Left lung (tissue), 10 donors: Measurements from ENCODE around the gene SLC44A5. TPM values are rescaled to one million over a fixed set of nuclear protein-coding genes. Genes with fewer than 3 reads are reported as not detected.

Experiments used
- ATAC-seq: fragments of 200-7000 bp; cut with Tn5 transposase; one replicate; pipeline ENCODE4 v1.9.1; 2020; ENCODE audit warnings: moderate library complexity
- DNase-seq, 4 donors: peaks; one replicate each; pipeline ENCODE4 v3.0.0-alpha.2; 2013 to 2020
- H3K27ac ChIP-seq, 2 donors: fragments of 200-600 bp; sonication (generic) in 1 of 2; one replicate each; pipeline versions ENCODE4 v1.5.0 to v1.8.0; 2020 to 2021
- H3K27me3 ChIP-seq, 2 donors: fragments of 200-600 bp; sonication (generic) in 1 of 2; one replicate each; pipeline versions ENCODE4 v1.5.0 to v1.8.0; 2020 to 2021
- H3K36me3 ChIP-seq, 2 donors: fragments of 200-600 bp; sonication (generic) in 1 of 2; one replicate each; pipeline versions ENCODE4 v1.5.0 to v1.8.0; 2020 to 2021
- H3K4me1 ChIP-seq, 2 donors: fragments of 200-600 bp; one replicate each; pipeline ENCODE4 v1.8.0; 2021
- H3K4me3 ChIP-seq, 2 donors: fragments of 200-600 bp; sonication (generic) in 1 of 2; one replicate each; pipeline versions ENCODE4 v1.5.0 to v1.8.0; 2020 to 2021; ENCODE audit warnings: mild to moderate bottlenecking in 1 of 2
- H3K9me3 ChIP-seq, 2 donors: fragments of 200-600 bp; sonication (generic) in 1 of 2; one replicate each; pipeline versions ENCODE4 v1.5.0 to v1.8.0; 2020 to 2021
- intact Hi-C, 2 donors: fragments of 100-400 bp; cut with DNase I; formaldehyde crosslinking; loops; one replicate each; pipeline versions ENCODE4 v1.11.2 to v1.14.2; 2022
- polyA plus RNA-seq, 6 donors: library from polyadenylated mRNA; unstranded; fragments of 120-200 nt; gene quantifications; one replicate each; pipeline ENCODE4 v1.2.1, GENCODE V29; 2013; ENCODE audit not compliant: insufficient read length in 6 of 6
- total RNA-seq, 2 donors: library from RNA; stranded (reverse); fragmentation: NEBNext Ultra II Directional; extraction: Animal tissue kit (Norgen Biotek cat#: 25700); gene quantifications; one replicate each; pipeline ENCODE4 v1.2.1, GENCODE V29; 2021
- TF ChIP-seq, protein P1 (sequence below), 2 donors: fragments of 200-600 bp; sonication (generic) in 1 of 2; IDR thresholded peaks; one replicate each; pipeline versions ENCODE4 v1.5.0 to v1.8.0; 2021; ENCODE audit warnings: antibody characterized with exemption in 2 of 2
- donor health status: DM: no; HTN: yes; CAD: no.
- donor health status: DM: no; HTN: no; CAD: no.

SLC44A5 gene
- total and polyA plus RNA-seq, 8 donors = 0.09 to 6.4 (median 2.7) TPM

DNA sequence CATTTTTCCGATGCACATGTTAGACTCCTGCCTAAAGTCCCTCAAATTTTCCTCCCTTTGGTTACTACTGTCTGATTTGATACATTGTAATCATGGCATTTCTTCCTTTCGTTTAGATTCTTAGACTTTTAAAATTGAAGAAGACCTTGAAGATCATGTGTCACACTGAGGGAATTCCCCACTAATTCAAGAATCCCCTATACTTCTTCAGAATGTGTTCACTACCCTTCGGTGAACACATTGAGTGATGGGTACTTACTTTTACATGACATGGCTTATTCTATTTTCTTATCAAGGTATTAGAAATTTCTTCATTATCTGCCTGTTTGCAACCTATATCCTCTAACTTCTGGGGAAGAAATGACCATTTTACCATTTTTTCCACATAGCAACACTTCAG, 390.8 kb downstream of the SLC44A5 start:
- no peak overlapping the region for H3K4me3 ChIP-seq
- H3K27ac ChIP-seq = no peak overlapping the region
- no peaks in the 10 kb centered on the region for H3K9me3 ChIP-seq
- DNase-seq = no peak
- TF ChIP-seq, protein P1, sequence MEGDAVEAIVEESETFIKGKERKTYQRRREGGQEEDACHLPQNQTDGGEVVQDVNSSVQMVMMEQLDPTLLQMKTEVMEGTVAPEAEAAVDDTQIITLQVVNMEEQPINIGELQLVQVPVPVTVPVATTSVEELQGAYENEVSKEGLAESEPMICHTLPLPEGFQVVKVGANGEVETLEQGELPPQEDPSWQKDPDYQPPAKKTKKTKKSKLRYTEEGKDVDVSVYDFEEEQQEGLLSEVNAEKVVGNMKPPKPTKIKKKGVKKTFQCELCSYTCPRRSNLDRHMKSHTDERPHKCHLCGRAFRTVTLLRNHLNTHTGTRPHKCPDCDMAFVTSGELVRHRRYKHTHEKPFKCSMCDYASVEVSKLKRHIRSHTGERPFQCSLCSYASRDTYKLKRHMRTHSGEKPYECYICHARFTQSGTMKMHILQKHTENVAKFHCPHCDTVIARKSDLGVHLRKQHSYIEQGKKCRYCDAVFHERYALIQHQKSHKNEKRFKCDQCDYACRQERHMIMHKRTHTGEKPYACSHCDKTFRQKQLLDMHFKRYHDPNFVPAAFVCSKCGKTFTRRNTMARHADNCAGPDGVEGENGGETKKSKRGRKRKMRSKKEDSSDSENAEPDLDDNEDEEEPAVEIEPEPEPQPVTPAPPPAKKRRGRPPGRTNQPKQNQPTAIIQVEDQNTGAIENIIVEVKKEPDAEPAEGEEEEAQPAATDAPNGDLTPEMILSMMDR (IDR thresholded peaks at IDR 0.05) = no peak
- no peaks in the 10 kb centered on the region for H3K27me3 ChIP-seq
- H3K4me1 ChIP-seq = no peaks in the 10 kb centered on the region
- intact Hi-C loops = no loop called here
- no peaks in the 10 kb centered on the region for H3K36me3 ChIP-seq
- no peak for ATAC-seq

DNA sequence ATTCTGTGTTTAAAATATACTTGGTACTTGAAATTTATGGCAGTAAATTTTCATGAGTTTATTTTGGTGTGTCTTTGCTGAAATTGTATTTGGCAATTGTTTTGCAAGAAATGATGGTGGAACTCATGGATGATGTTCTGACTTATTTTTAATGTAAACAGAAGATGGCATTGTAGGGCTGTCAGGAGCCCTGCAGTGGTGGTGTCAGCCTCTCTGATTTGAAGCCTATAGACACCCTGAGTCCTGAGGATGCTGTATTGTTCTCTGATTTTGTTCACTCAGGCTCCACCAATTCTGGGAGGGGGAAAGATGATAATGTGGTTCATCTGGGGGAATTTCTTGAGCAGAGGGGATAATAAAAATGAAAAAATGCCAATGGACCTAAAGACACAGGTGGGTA, 396.9 kb downstream of the SLC44A5 start:
- no peaks in the 10 kb centered on the region for H3K4me1 ChIP-seq
- intact Hi-C loops = no loop called here
- H3K36me3 ChIP-seq = no peaks in the 10 kb centered on the region
- ATAC-seq (no peak), DNase-seq (no peak)
- no peaks in the 10 kb centered on the region for H3K27me3 ChIP-seq
- TF ChIP-seq, protein P1 (IDR thresholded peaks at IDR 0.05) = no peak
- H3K27ac ChIP-seq = no peak overlapping the region
- no peak overlapping the region for H3K4me3 ChIP-seq
- H3K9me3 ChIP-seq = no peaks in the 10 kb centered on the region

DNA sequence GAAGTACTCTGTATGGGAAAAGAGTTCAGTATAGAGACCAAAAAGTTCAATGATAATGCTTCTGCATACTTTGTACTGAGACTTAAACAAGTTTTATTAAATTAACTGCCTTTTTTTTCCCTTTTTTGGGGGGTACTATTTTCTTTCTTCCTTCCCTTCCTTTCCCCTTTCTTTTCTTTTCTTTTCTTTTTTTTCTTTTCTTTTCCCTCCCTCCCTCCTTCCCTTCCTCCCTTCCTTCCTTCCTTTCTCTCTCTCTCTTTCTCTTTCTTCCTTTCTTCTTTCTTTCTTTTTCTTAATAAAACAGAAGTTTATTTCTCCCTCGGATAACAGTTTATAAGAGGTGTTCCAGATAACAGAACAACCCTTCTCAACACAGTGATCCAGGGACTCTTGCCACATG, 399.3 kb downstream of the SLC44A5 start:
- H3K27ac ChIP-seq = no peak overlapping the region
- H3K36me3 ChIP-seq = no peaks in the 10 kb centered on the region
- H3K4me1 ChIP-seq = no peaks in the 10 kb centered on the region
- ATAC-seq = no peak
- intact Hi-C loops = no loop called here
- DNase-seq = no peak
- no peak overlapping the region for H3K4me3 ChIP-seq
- H3K27me3 ChIP-seq = no peaks in the 10 kb centered on the region
- no peaks in the 10 kb centered on the region for H3K9me3 ChIP-seq
- TF ChIP-seq, protein P1 (IDR thresholded peaks at IDR 0.05) = no peak

DNA sequence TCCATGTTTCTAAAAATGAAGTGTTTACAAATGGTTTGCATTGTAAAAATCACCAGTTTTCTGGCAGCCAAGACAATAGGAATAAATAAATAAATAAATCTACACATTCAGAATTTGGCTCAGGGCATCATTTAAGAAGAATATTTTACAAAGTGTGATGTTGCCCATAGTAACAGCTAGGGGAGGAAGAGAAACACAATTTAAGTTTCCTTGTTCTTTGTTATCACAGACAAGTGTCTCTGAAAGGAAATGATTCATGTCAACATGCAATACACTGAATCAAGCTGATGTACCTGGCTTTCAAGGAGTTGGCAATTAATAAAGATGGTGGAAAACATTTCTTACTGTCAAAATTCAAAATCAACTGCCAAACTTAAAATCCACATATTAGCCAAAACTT, 402.1 kb downstream of the SLC44A5 start:
- ATAC-seq = no peak
- Histone ChIP-seq H3K36me3 (no peaks in the 10 kb centered on the region), H3K4me1 (no peaks in the 10 kb centered on the region), H3K27ac (no peak overlapping the region), H3K9me3 (no peaks in the 10 kb centered on the region), H3K4me3 (no peak overlapping the region), H3K27me3 (no peaks in the 10 kb centered on the region)
- DNase-seq = no peak
- TF ChIP-seq, protein P1 (IDR thresholded peaks at IDR 0.05) = no peak
- intact Hi-C loops = no loop called here

DNA sequence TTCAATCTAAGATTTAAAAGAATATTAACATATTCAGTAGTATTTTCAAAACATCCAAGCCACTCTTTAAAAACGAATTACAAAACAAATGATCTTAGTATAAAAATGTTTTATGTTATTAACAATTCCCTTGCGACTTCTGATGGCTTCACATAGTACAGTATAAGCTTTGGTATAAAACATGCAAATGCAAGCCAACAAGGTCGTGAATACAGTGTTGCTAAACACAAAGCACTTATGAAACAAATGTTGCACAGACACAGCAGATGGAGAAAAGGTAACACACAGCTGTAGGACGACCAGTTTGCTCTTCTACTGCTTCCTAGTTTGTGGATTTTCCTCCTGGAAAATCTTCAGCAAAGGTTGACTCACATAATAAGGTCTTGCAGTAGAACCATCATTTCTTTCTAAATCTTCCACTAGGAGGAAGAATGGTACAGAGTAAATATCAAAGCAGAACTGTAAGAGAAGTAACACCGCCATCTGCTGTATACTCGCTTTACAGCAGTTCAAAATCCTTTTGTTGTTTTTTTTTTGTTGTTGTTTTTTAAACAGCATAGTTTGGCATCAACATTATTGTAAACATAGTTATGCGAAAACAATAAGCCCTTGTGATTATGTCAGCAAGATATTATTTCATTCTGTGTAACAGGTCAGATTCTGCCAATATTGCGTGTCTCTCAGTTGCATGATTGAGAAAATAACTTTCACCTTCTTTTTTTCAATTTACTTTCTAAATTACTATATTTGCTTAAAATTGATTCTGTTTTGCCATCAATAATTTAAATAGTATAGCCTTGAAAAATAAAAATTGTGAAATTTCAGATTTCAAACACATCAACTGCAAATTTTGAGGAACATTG, 407.3 kb downstream of the SLC44A5 start:
- TF ChIP-seq, protein P1 (IDR thresholded peaks at IDR 0.05) = peak; percentile 28 to 76
- Histone ChIP-seq H3K27ac (no peak overlapping the region), H3K27me3 (no peaks in the 10 kb centered on the region), H3K4me1 (no peaks in the 10 kb centered on the region), H3K9me3 (no peaks in the 10 kb centered on the region), H3K36me3 (no peaks in the 10 kb centered on the region), H3K4me3 (no peak overlapping the region)
- intact Hi-C loops = loop anchor here in 1 of 2 donors (5.0 kb wide), 1 partner anchor 431 kb away; no protein-coding TSS in a partner anchor
- ATAC-seq = peak; percentile 87
- DNase-seq = peak in 2 of 4 donors; percentile 22 to 50
